ENCODE data around the gene CAMK1D.
A peak's percentile ranks its signal among the peaks of the same experiment; 100 is the strongest.
"Not testable (repeated sequence)": the region's sequence is repeated elsewhere in the genome, so short reads cannot be mapped to it uniquely, and the experiment has no call there.

The CAMK1D gene

DNA sequence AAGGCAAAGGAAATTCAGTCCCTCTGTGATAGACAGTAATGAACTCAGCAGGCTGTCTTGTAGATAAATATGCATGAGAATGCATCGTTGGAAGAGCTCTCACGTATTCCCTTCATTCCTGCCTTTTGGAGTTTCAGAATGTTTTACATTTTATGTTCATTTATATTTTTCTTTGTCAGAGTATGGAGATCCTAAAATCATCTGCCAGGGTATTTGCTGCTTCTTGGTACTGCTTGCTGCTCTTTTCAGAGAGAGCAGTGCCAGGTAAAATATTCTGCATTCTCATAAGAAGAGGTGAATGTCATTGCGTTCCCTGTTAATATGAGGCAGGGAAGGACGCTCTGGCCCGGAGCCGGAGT lies 362.0 kb downstream of the CAMK1D start:
- H3K9ac ChIP-seq = no peak overlapping the region
- no peak overlapping the region for H3K4me3 ChIP-seq (IDR thresholded peaks at IDR 0.05; ENCODE audit: insufficient read depth, low read depth, low read length)
- no peaks in the 10 kb centered on the region for H3K36me3 ChIP-seq (ENCODE audit: insufficient read depth)
- no peaks in the 10 kb centered on the region for H3K79me2 ChIP-seq (ENCODE audit: insufficient read depth, low read depth)
- H2AFZ ChIP-seq (ENCODE audit: low read depth) = no peak overlapping the region
- no peak overlapping the region for H3K27ac ChIP-seq
- H3K4me2 ChIP-seq = peak overlapping the region; percentile 36; the same call in 1 of the 2 replicates
- TF ChIP-seq, protein P1, sequence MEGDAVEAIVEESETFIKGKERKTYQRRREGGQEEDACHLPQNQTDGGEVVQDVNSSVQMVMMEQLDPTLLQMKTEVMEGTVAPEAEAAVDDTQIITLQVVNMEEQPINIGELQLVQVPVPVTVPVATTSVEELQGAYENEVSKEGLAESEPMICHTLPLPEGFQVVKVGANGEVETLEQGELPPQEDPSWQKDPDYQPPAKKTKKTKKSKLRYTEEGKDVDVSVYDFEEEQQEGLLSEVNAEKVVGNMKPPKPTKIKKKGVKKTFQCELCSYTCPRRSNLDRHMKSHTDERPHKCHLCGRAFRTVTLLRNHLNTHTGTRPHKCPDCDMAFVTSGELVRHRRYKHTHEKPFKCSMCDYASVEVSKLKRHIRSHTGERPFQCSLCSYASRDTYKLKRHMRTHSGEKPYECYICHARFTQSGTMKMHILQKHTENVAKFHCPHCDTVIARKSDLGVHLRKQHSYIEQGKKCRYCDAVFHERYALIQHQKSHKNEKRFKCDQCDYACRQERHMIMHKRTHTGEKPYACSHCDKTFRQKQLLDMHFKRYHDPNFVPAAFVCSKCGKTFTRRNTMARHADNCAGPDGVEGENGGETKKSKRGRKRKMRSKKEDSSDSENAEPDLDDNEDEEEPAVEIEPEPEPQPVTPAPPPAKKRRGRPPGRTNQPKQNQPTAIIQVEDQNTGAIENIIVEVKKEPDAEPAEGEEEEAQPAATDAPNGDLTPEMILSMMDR (conservative IDR thresholded peaks at IDR 0.05; ENCODE audit: low read depth, low read length) = peak; percentile 14; the same call in 1 of the 2 replicates
- no peaks in the 10 kb centered on the region for H4K20me1 ChIP-seq (ENCODE audit: insufficient read depth)
- no peaks in the 10 kb centered on the region for H3K27me3 ChIP-seq (ENCODE audit: insufficient read depth, low read depth)
- H3K4me1 ChIP-seq (ENCODE audit: low read depth, poor library complexity, severe bottlenecking) = peaks cover 40% of the 10 kb centered on the region

DNA sequence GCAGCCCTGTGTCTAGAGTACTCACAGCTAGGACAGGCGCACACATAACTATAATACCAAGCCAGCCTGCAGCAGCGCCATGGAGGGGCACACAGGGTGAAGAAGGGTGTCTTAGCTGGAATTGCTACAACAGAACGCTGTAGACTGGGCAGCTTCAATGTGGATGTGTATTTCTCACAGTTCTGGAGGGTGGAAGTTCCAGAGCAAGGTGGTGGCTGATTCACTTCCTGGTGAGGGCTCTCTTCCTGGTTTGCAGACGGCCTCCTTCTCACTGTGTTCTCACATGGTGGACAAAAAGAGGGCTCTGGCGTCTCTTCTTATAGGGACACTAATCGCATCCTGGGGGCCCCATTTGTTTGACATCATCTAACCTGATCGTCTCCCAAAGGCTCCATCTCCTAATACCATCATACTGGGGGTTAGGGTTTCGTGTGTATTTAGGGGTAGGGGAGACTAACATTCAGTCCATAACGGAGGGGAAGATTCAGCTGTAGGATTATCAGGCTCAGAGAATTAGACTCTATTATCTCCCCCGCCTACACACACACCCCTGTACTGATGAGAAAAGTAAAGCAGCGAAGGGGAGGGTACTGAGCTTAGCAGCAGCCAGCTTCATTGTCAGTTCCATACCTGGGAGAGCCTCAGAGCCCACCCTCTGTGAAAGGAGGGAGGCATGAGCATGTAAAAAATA lies 363.1 kb downstream of the CAMK1D start:
- H3K4me2 ChIP-seq = no peak overlapping the region
- no peaks in the 10 kb centered on the region for H3K27me3 ChIP-seq (ENCODE audit: insufficient read depth, low read depth)
- no peak overlapping the region for H2AFZ ChIP-seq (ENCODE audit: low read depth)
- no peak overlapping the region for H3K27ac ChIP-seq
- TF ChIP-seq, protein P1 (conservative IDR thresholded peaks at IDR 0.05; ENCODE audit: low read depth, low read length) = no peak
- H3K4me3 ChIP-seq (IDR thresholded peaks at IDR 0.05; ENCODE audit: insufficient read depth, low read depth, low read length) = no peak overlapping the region
- no peak overlapping the region for H3K9ac ChIP-seq
- no peaks in the 10 kb centered on the region for H4K20me1 ChIP-seq (ENCODE audit: insufficient read depth)
- no peaks in the 10 kb centered on the region for H3K36me3 ChIP-seq (ENCODE audit: insufficient read depth)
- H3K4me1 ChIP-seq (ENCODE audit: low read depth, poor library complexity, severe bottlenecking) = peaks cover 34% of the 10 kb centered on the region
- no peaks in the 10 kb centered on the region for H3K79me2 ChIP-seq (ENCODE audit: insufficient read depth, low read depth)

DNA sequence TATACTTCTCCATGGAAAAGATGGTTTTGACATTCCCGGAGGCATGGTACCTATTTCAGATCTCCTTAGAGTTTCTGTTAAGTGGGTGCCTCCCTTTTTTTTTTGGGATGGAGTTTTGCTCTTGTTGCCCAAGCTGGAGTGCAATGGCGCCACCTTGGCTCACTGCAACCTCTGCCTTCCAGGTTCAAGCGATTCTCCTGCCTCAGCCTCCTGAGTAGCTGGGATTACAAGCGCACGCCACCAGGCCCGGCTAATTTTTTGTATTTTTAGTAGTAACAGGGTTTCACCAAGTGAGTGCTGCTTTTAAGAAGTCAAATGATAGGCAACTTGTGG lies 363.6 kb downstream of the CAMK1D start:
- not testable (repeated sequence) for H4K20me1 ChIP-seq (ENCODE audit: insufficient read depth); H3K36me3 ChIP-seq (ENCODE audit: insufficient read depth); H3K27ac ChIP-seq; H2AFZ ChIP-seq (ENCODE audit: low read depth); H3K27me3 ChIP-seq (ENCODE audit: insufficient read depth, low read depth); H3K4me2 ChIP-seq; H3K9ac ChIP-seq; H3K79me2 ChIP-seq (ENCODE audit: insufficient read depth, low read depth); H3K4me3 ChIP-seq (IDR thresholded peaks at IDR 0.05; ENCODE audit: insufficient read depth, low read depth, low read length)
- peaks cover 28% of the 10 kb centered on the region for H3K4me1 ChIP-seq (ENCODE audit: low read depth, poor library complexity, severe bottlenecking)

DNA sequence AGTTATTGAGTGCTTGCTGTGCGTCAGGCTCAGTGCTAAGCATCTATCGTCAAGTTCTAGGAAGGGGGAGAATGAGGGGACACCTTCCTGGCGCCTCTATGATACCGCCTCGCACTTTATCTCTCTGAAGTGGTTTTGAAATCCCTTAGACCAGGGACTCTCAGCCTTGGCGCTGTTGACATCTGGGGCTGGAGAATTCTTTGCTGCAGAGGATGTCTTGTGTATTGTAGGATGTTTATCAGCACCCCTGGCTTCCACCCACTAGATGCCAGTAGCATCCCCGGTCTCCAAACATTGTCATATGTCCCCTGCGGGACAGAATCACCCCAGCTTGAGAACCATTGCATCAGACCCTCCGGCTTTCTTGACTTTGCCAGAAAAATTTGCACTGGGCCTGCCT lies 366.7 kb downstream of the CAMK1D start:
- Histone ChIP-seq H3K4me3 (IDR thresholded peaks at IDR 0.05; ENCODE audit: insufficient read depth, low read depth, low read length) (no peak overlapping the region), H3K4me2 (no peak overlapping the region), H3K4me1 (ENCODE audit: low read depth, poor library complexity, severe bottlenecking) (peaks cover 6% of the 10 kb centered on the region), H2AFZ (ENCODE audit: low read depth) (no peak overlapping the region), H3K9ac (no peak overlapping the region), H3K36me3 (ENCODE audit: insufficient read depth) (no peaks in the 10 kb centered on the region), H4K20me1 (ENCODE audit: insufficient read depth) (no peaks in the 10 kb centered on the region), H3K27me3 (ENCODE audit: insufficient read depth, low read depth) (no peaks in the 10 kb centered on the region), H3K27ac (no peak overlapping the region), H3K79me2 (ENCODE audit: insufficient read depth, low read depth) (no peaks in the 10 kb centered on the region)
- TF ChIP-seq, protein P1 (conservative IDR thresholded peaks at IDR 0.05; ENCODE audit: low read depth, low read length) = no peak

DNA sequence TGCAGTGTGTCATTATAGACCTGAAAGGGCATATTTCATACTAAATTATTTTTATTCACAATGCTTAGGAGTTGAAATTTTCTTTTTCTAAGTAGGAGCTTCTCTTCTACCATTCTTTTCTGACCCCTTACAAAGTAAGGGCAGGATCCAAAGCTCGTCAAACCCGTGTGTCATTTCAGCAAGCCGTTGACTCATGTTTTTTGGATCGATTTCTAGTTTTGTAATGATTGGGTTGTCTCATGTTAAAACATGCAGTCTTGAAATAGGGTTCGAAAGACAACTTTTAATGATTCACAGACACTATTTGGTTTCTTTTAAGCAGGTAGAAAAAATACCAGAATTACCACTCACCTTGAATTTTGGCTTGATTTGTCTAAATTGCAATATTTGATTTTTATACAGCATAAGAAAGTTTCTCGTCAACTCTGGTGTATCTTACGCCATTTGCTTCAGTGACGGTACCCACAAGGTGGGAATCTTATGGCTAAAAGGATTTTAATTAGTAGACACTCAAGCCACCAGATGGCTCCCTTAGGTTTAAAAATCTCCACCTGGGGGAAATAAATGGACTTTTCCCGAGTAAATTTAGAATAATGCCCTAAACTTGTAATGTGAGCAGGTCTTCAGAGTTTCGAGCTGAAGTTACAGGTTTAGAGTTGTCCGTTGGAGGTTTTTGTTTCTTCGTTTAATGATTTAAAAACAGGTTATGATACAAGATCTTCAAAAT lies 368.8 kb downstream of the CAMK1D start:
- Histone ChIP-seq H3K36me3 (ENCODE audit: insufficient read depth) (no peaks in the 10 kb centered on the region), H3K4me3 (IDR thresholded peaks at IDR 0.05; ENCODE audit: insufficient read depth, low read depth, low read length) (no peak overlapping the region), H2AFZ (ENCODE audit: low read depth) (no peak overlapping the region), H3K27me3 (ENCODE audit: insufficient read depth, low read depth) (no peaks in the 10 kb centered on the region), H3K9ac (no peak overlapping the region), H3K4me2 (no peak overlapping the region), H3K79me2 (ENCODE audit: insufficient read depth, low read depth) (no peaks in the 10 kb centered on the region), H4K20me1 (ENCODE audit: insufficient read depth) (no peaks in the 10 kb centered on the region), H3K4me1 (ENCODE audit: low read depth, poor library complexity, severe bottlenecking) (no peaks in the 10 kb centered on the region), H3K27ac (no peak overlapping the region)
- TF ChIP-seq, protein P1 (conservative IDR thresholded peaks at IDR 0.05; ENCODE audit: low read depth, low read length) = no peak
